ENCODE results near the gene RALB.

RALB gene

DNA sequence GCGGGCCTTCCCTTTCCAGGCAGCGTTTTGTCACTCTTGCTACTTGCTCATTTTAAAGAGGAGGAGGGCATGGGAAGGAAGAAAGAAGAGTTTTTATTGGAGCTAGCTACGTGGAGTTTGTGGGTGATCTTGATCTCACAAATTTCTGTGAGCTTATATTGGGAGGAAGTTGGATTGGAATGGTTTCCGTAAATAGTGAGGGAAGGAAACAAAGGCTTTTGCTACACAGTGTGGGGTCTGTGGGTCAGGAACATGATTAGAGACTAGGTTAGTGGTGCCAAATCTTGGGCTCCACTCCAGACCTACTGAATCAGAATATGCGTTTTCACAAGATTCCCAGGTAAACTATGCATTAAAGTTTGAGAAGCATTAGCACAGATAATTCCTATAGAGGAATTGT, 8.1 kb downstream of the RALB start:
- no peak overlapping the region for H3K4me3 ChIP-seq (ENCODE audit: low read length)
- H3K9me3 ChIP-seq (ENCODE audit: control insufficient read depth, low read depth, low read length), result no peaks in the 10 kb centered on the region
- no peaks in the 10 kb centered on the region for H3K27me3 ChIP-seq (ENCODE audit: control insufficient read depth, insufficient read depth, low read length)
- no peak overlapping the region for H3K27ac ChIP-seq (ENCODE audit: low read length)
- peaks cover 3% of the 10 kb centered on the region for H3K4me1 ChIP-seq (ENCODE audit: control insufficient read depth, low read depth, low read length)
- H3K9ac ChIP-seq (ENCODE audit: low read length), result no peak overlapping the region
- no peaks in the 10 kb centered on the region for H3K36me3 ChIP-seq (ENCODE audit: control insufficient read depth, low read depth, low read length)

DNA sequence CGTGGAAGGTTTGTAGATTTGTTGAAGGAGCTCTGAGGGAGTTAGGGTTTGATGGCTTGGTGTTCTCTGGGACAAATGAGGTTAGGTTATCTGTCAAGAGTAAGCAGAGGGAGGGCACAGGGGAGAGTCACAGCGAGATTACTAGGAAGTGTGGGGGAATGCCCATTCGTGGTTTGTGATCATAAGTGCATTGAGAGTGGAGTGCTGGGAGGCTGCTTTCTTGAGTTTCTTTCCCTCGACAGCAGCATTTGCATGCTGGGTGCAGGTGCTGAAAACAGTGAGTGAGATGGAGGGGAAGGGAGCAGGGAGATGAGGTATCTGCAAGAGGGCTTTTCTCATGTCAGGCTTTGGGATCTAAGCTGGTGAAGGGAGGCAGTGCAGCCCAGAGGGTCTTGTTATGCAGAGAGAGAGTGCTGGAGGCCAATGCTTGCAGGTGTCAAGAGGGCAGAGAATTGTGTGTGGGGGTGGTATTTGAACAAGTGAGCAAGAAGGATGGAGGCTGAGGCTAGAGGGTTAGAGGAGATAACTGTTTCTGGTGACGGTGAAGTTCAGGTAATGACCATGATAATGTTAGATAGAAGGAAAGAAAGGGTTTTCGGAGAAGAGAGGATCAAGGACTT, 8.8 kb downstream of the RALB start:
- H3K36me3 ChIP-seq (ENCODE audit: control insufficient read depth, low read depth, low read length), result no peaks in the 10 kb centered on the region
- H3K4me3 ChIP-seq (ENCODE audit: low read length), result no peak overlapping the region
- H3K27ac ChIP-seq (ENCODE audit: low read length), result no peak overlapping the region
- no peak overlapping the region for H3K9ac ChIP-seq (ENCODE audit: low read length)
- H3K9me3 ChIP-seq (ENCODE audit: control insufficient read depth, low read depth, low read length), result no peaks in the 10 kb centered on the region
- no peaks in the 10 kb centered on the region for H3K27me3 ChIP-seq (ENCODE audit: control insufficient read depth, insufficient read depth, low read length)
- H3K4me1 ChIP-seq (ENCODE audit: control insufficient read depth, low read depth, low read length), result no peaks in the 10 kb centered on the region

DNA sequence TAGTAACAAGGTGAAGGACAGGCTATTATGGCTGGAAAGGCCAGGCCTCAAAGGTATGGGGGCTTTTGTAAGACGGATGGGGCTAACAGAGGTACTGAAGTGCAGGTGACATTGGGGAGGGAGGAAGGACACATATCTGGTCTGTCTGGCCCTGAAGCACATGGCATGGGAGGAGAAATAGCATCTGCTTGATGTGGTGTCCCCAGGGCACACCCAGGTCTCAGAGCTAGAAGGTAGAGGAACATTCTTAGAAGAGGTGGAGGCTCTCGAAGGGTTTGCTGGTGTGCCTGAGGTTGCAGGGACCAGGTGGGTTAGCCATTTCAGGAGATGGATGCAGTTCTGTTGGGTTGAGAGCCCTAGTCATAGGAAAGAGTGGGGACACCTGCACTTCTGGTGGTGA, 9.5 kb downstream of the RALB start:
- Histone ChIP-seq H3K4me3 (ENCODE audit: low read length) (no peak overlapping the region), H3K27ac (ENCODE audit: low read length) (no peak overlapping the region), H3K36me3 (ENCODE audit: control insufficient read depth, low read depth, low read length) (no peaks in the 10 kb centered on the region), H3K9me3 (ENCODE audit: control insufficient read depth, low read depth, low read length) (no peaks in the 10 kb centered on the region), H3K4me1 (ENCODE audit: control insufficient read depth, low read depth, low read length) (no peaks in the 10 kb centered on the region), H3K27me3 (ENCODE audit: control insufficient read depth, insufficient read depth, low read length) (no peaks in the 10 kb centered on the region), H3K9ac (ENCODE audit: low read length) (no peak overlapping the region)

DNA sequence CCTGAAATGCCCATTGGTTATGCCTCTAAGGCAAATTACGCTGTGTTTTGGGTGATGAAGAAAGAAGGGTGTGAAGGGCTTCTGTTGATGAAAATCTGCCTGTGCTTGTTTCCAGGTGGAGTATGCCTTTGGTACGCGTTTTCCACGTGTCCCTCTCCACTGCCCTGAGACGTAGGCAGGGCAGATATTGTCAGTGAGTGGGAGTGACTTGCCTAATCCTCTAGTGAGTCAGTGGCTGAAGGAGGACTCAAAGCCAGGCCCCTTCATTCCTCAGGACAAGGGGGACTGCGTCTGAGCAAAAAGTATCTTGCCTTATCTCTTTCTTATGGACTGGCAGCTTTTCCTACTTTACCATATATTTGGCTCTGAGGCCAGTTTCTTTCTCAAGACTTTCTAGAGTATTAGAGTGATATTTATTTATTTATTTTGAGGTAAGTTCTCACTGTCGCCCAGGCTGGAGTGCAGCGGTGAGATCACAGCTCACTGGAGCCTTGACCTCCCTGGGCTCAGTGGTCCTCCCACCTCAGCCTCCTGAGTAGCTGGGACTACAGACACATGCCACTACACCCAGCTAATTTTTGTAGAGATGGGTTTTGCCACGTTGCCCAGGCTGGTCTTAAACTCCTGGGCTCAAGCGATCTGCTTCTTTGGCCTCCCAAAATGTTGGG, 10.2 kb downstream of the RALB start:
- H3K27ac ChIP-seq (ENCODE audit: low read length), result no peak overlapping the region
- H3K27me3 ChIP-seq (ENCODE audit: control insufficient read depth, insufficient read depth, low read length), result no peaks in the 10 kb centered on the region
- no peaks in the 10 kb centered on the region for H3K36me3 ChIP-seq (ENCODE audit: control insufficient read depth, low read depth, low read length)
- no peaks in the 10 kb centered on the region for H3K9me3 ChIP-seq (ENCODE audit: control insufficient read depth, low read depth, low read length)
- no peaks in the 10 kb centered on the region for H3K4me1 ChIP-seq (ENCODE audit: control insufficient read depth, low read depth, low read length)
- H3K9ac ChIP-seq (ENCODE audit: low read length), result no peak overlapping the region
- no peak overlapping the region for H3K4me3 ChIP-seq (ENCODE audit: low read length)

DNA sequence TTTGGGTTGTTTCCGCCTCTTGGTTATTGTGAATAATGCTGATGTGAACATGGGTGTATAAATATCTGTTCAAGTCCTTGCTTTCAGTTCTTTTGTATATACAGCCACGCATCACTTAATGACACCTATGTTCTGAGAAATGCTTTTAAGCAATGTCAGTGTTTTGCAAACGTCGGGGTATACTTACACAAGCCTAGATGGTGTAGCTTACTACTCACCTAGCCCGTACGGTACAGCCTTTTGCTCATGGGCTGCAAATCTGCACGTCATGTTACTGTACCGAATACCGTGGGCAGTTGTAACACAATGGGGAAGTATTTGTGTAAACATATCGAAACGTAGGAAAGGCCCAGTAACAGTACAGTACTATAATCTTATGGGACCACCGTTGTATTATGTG, 12.4 kb downstream of the RALB start:
- Histone ChIP-seq H3K27me3 (ENCODE audit: control insufficient read depth, insufficient read depth, low read length) (no peaks in the 10 kb centered on the region), H3K27ac (ENCODE audit: low read length) (no peak overlapping the region), H3K4me3 (ENCODE audit: low read length) (no peak overlapping the region), H3K9me3 (ENCODE audit: control insufficient read depth, low read depth, low read length) (no peaks in the 10 kb centered on the region), H3K4me1 (ENCODE audit: control insufficient read depth, low read depth, low read length) (no peaks in the 10 kb centered on the region), H3K9ac (ENCODE audit: low read length) (no peak overlapping the region), H3K36me3 (ENCODE audit: control insufficient read depth, low read depth, low read length) (no peaks in the 10 kb centered on the region)

DNA sequence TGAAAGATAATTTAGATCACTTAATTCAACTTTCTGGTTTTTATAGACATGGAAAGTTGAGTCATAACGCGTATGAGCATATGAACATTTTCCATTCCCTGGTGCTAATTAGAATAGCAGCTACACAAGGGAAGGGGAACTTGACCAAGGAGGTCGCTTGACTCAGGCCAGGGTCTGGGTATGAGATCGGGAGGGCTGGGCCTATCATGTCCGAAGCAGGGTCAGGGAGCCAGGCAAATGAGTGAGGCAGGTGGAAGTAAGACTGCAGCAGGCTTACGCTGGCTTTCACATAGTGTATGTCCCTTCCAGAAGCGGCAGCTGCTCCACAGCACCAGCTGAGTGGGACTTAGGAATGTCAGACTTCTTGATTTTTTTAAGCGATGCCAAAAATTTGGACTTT, 14.7 kb downstream of the RALB start:
- Histone ChIP-seq H3K9ac (ENCODE audit: low read length) (no peak overlapping the region), H3K36me3 (ENCODE audit: control insufficient read depth, low read depth, low read length) (no peaks in the 10 kb centered on the region), H3K9me3 (ENCODE audit: control insufficient read depth, low read depth, low read length) (no peaks in the 10 kb centered on the region), H3K4me3 (ENCODE audit: low read length) (no peak overlapping the region), H3K4me1 (ENCODE audit: control insufficient read depth, low read depth, low read length) (no peaks in the 10 kb centered on the region), H3K27me3 (ENCODE audit: control insufficient read depth, insufficient read depth, low read length) (no peaks in the 10 kb centered on the region), H3K27ac (ENCODE audit: low read length) (no peak overlapping the region)

DNA sequence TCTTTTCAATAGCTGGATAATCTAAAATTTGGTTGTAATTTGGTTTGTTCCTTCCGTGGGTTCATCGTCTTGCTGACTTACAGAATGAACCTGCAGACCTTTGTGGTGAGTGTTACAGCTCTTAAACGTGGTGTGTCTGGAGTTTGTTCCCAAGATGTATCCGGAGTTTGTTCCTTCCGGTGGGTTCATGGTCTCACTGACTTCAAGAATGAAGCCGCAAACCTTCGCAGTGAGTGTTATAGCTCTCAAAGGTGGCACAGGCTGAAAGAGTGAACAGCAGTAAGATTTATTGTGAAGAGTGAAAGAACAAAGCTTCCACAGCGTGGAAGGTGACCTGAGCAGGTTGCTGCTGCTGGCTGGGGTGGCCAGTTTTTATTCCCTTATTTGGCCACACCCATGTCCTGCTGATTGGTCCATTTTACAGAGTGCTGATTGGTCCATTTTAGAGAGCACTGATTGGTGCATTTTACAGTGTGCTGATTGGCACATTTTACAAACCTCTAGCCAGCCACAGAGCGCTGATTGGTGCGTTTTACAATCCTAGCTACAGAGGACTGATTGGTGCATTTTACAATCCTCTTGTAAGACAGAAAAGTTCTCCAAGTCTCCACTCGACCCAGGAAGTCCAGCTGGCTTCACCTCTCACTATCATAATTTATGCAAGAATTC, 16.6 kb downstream of the RALB start:
- Histone ChIP-seq H3K36me3 (ENCODE audit: control insufficient read depth, low read depth, low read length) (no peaks in the 10 kb centered on the region), H3K27me3 (ENCODE audit: control insufficient read depth, insufficient read depth, low read length) (no peaks in the 10 kb centered on the region), H3K4me1 (ENCODE audit: control insufficient read depth, low read depth, low read length) (no peaks in the 10 kb centered on the region), H3K9me3 (ENCODE audit: control insufficient read depth, low read depth, low read length) (no peaks in the 10 kb centered on the region), H3K4me3 (ENCODE audit: low read length) (no peak overlapping the region), H3K27ac (ENCODE audit: low read length) (no peak overlapping the region), H3K9ac (ENCODE audit: low read length) (no peak overlapping the region)

DNA sequence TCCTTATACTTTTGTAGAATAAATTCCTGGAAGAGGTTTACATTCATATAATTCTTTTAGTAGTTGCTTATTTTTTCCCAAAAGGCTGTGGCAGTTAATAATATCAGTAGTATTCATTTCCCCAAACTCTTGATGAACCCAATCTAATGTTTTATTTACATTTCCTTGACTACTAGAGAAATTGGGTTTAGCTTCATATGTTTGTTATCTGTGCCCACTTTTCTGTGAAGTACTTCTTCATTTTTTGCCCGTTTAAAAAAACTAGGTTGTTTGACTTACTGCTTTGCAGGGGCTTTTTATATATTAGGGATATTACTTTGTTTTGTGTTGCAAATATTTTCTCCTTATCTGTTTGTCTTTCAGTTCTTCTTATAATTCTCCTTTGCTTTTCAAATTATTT, 17.2 kb downstream of the RALB start:
- Histone ChIP-seq H3K9me3 (ENCODE audit: control insufficient read depth, low read depth, low read length) (no peaks in the 10 kb centered on the region), H3K4me1 (ENCODE audit: control insufficient read depth, low read depth, low read length) (no peaks in the 10 kb centered on the region), H3K9ac (ENCODE audit: low read length) (no peak overlapping the region), H3K36me3 (ENCODE audit: control insufficient read depth, low read depth, low read length) (no peaks in the 10 kb centered on the region), H3K4me3 (ENCODE audit: low read length) (no peak overlapping the region), H3K27ac (ENCODE audit: low read length) (no peak overlapping the region), H3K27me3 (ENCODE audit: control insufficient read depth, insufficient read depth, low read length) (no peaks in the 10 kb centered on the region)

DNA sequence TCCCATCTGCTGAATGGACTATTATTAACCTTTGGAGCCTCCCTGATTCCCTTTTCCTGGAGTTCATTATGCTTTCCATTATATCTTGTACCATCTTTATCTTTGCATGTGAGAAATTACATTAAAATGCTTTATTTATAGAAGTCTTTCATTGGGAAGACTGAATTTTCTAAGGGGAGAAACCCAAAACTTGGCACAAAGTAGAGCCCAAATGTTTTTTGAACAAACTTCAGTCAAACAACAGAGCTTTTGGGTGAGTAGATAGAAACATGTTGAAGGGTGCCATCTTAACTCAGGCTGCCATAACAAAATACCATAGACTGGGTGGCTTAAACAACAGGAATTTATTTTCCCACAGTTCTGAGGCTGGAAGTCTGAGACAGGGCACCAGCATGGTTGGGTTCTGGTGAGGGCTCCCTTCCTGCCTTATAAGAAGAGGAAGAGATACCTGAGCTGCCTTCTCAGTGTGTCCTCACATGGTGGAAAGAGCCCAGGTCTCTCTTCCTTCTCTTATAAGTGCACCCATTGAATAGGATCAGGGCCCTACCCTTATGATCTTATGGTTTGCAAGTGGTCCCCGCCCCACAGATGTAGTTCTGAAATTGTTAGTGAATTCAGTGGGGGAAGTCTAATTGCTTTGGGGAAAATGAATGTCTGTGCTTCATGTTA, 19.2 kb downstream of the RALB start:
- no peaks in the 10 kb centered on the region for H3K27me3 ChIP-seq (ENCODE audit: control insufficient read depth, insufficient read depth, low read length)
- no peaks in the 10 kb centered on the region for H3K9me3 ChIP-seq (ENCODE audit: control insufficient read depth, low read depth, low read length)
- no peak overlapping the region for H3K4me3 ChIP-seq (ENCODE audit: low read length)
- H3K36me3 ChIP-seq (ENCODE audit: control insufficient read depth, low read depth, low read length), result no peaks in the 10 kb centered on the region
- no peak overlapping the region for H3K9ac ChIP-seq (ENCODE audit: low read length)
- H3K27ac ChIP-seq (ENCODE audit: low read length), result no peak overlapping the region
- H3K4me1 ChIP-seq (ENCODE audit: control insufficient read depth, low read depth, low read length), result peaks cover 9% of the 10 kb centered on the region

DNA sequence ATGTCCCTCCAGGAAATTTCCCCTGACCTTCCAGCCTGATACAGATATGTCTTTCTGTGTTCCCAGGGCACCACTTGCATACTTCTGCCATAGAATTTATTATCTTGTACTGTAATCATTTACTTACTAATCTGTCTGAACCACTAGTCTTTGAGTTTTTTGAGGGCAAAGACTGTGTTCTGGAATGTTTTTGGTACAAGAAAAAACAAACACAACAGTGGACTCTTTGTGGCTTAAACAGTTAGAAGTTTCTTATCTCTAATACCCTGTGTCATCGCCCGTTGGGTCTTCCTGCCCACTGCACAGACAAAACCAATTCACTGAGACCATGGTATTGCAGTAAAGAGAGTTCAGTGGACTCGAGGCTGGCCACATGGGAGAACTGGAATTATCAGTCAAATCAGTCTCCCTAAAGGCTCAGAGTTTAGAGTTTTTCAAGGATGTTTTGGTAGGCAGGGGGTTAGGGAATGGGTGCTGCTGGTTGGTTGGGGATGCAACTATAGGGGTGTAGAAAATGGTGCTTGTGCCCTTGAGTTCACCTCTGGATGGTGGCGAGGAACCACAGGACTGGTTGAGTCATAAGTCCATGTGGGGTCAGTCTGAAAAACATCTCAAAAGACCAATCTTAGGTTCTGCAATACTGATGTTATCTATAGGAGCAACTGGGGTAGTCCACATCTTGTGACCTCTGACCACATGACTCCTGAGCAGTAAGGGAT, 20.3 kb downstream of the RALB start:
- H3K36me3 ChIP-seq (ENCODE audit: control insufficient read depth, low read depth, low read length), result no peaks in the 10 kb centered on the region
- peaks cover 9% of the 10 kb centered on the region for H3K4me1 ChIP-seq (ENCODE audit: control insufficient read depth, low read depth, low read length)
- H3K27ac ChIP-seq (ENCODE audit: low read length), result no peak overlapping the region
- H3K27me3 ChIP-seq (ENCODE audit: control insufficient read depth, insufficient read depth, low read length), result no peaks in the 10 kb centered on the region
- H3K4me3 ChIP-seq (ENCODE audit: low read length), result no peak overlapping the region
- no peak overlapping the region for H3K9ac ChIP-seq (ENCODE audit: low read length)
- H3K9me3 ChIP-seq (ENCODE audit: control insufficient read depth, low read depth, low read length), result no peaks in the 10 kb centered on the region

DNA sequence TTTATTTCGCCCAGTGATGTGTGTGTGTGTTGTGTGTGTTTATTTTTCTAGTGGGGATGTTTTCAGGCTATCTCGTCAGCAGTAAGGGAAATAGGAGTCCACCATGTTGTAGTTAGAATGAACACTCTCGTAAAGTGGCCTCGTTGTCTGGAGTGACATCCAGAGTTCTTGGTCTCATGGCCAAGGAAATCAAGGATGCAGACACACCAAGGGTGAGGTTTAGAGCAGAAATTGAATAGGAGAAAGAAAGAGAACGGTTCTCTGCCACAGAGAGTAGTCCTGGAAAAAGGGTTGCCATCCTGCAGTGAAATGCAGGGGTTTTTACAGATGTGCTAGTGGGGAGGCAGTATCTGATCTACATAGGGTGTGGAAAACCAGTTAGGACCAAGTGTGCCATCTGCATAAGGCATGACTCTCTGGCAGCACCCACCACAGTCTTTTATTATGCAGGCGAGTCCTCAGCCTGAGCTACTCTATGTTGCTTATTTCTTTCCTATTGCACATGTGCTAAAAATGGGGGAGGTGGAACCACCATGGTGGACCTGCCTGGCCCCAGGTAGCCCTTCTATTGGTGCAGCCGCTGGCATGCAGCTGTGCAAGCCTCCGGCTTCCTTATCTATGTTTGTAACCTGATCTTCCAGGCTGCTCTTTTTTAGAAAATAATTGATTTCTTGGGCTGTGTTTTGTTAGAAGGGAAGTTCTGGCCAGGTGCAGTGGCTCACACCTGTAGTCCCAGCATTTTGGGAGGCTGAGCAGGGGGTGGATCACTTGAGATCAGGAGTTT, 23.2 kb downstream of the RALB start:
- Histone ChIP-seq H3K27ac (ENCODE audit: low read length) (no peak overlapping the region), H3K4me3 (ENCODE audit: low read length) (no peak overlapping the region), H3K27me3 (ENCODE audit: control insufficient read depth, insufficient read depth, low read length) (no peaks in the 10 kb centered on the region), H3K9me3 (ENCODE audit: control insufficient read depth, low read depth, low read length) (no peaks in the 10 kb centered on the region), H3K36me3 (ENCODE audit: control insufficient read depth, low read depth, low read length) (no peaks in the 10 kb centered on the region), H3K4me1 (ENCODE audit: control insufficient read depth, low read depth, low read length) (peaks cover 9% of the 10 kb centered on the region), H3K9ac (ENCODE audit: low read length) (no peak overlapping the region)
